DOHH2 (cell line): ENCODE data around the gene TRMT2A.
A peak's percentile ranks its signal among the peaks of the same experiment; 100 is the strongest.

Experiments
- H3F3A ChIP-seq: fragments of 200-600 bp; sonication (generic), shearing (Covaris generic); 2 replicates; pipeline ENCODE4 v1.6.0; 2016; ENCODE audit warnings: antibody characterized with exemption, mild to moderate bottlenecking; ENCODE audit not compliant: control insufficient read depth, insufficient read depth
- H3K27ac ChIP-seq: fragments of 200-600 bp; sonication (generic); 2 replicates; pipeline ENCODE4 v1.5.1; 2014; ENCODE audit warnings: low read depth, mild to moderate bottlenecking, low read length, moderate library complexity
- H3K27me3 ChIP-seq: fragments of 200-600 bp; sonication (generic); 2 replicates; pipeline ENCODE4 v1.6.1; 2014; ENCODE audit warnings: mild to moderate bottlenecking, low read length, mixed read lengths; ENCODE audit not compliant: control insufficient read depth
- H3K36me3 ChIP-seq: fragments of 200-600 bp; sonication (generic); 2 replicates; pipeline ENCODE4 v1.6.1; 2014; ENCODE audit warnings: mild to moderate bottlenecking, low read length, moderate library complexity, mixed read lengths; ENCODE audit not compliant: control insufficient read depth
- H3K4me1 ChIP-seq: fragments of 200-600 bp; sonication (generic); 2 replicates; pipeline ENCODE4 v1.6.1; 2014; ENCODE audit warnings: mild to moderate bottlenecking, low read length, mixed read lengths; ENCODE audit not compliant: control insufficient read depth
- H3K4me2 ChIP-seq: fragments of 200-600 bp; sonication (generic); 2 replicates; pipeline ENCODE4 v1.6.0; 2014; ENCODE audit warnings: mild to moderate bottlenecking, low read length, moderate library complexity
- H3K4me3 ChIP-seq: fragments of 200-600 bp; sonication (generic); 2 replicates; pipeline ENCODE4 v1.5.1; 2014; ENCODE audit warnings: mild to moderate bottlenecking, low read length, mixed read lengths
- H3K79me2 ChIP-seq: fragments of 200-600 bp; sonication (generic); 2 replicates; pipeline ENCODE4 v1.6.1; 2014; ENCODE audit warnings: mild to moderate bottlenecking, low read length, mixed read lengths; ENCODE audit not compliant: control insufficient read depth
- H3K9me2 ChIP-seq: fragments of 200-600 bp; sonication (generic); replicated peaks from 2 replicates; pipeline ENCODE4 v1.6.1; 2014; ENCODE audit warnings: mild to moderate bottlenecking, low read length, mixed read lengths; ENCODE audit not compliant: control insufficient read depth
- H3K9me3 ChIP-seq: fragments of 200-600 bp; sonication (generic); 2 replicates; pipeline ENCODE4 v1.6.1; 2014; ENCODE audit warnings: antibody characterized with exemption, low read length, mixed read lengths; ENCODE audit not compliant: control insufficient read depth, insufficient read depth
- H4K20me1 ChIP-seq: fragments of 200-600 bp; sonication (generic); 2 replicates; pipeline ENCODE4 v1.6.0; 2014; ENCODE audit warnings: low read depth, mild to moderate bottlenecking, antibody characterized with exemption, low read length, moderate library complexity; ENCODE audit not compliant: control insufficient read depth, insufficient read depth
- CTCF ChIP-seq: fragments of 200-600 bp; sonication (generic); IDR thresholded peaks from one replicate; pipeline ENCODE4 v1.5.1; 2014; ENCODE audit warnings: antibody characterized with exemption, mild to moderate bottlenecking, low read depth, low read length; ENCODE audit not compliant: poor library complexity, severe bottlenecking
- EZH2phosphoT487 ChIP-seq: fragments of 200-600 bp; sonication (generic); IDR thresholded peaks from 2 replicates; pipeline ENCODE4 v1.6.1; 2017; ENCODE audit warnings: borderline replicate concordance, mild to moderate bottlenecking, antibody characterized with exemption, low read length, moderate library complexity, mixed read lengths

Gene TRMT2A

GRCh38 chr22:20156611-20157429 is 39.8 kb upstream of the TRMT2A start:
- no peak overlapping the region for H3K4me3 ChIP-seq
- no peaks in the 10 kb centered on the region; the same call in 1 of the 2 replicates for H3K9me3 ChIP-seq
- no peak overlapping the region for H3K4me2 ChIP-seq
- H3K27ac ChIP-seq: no peak overlapping the region
- H3K27me3 ChIP-seq: 0 out of 2 replicates have a peak, but pooled peaks cover 3% of the 10 kb centered on the region
- no peaks in the 10 kb centered on the region for H3K79me2 ChIP-seq
- H3F3A ChIP-seq: no peaks in the 10 kb centered on the region
- no peaks in the 10 kb centered on the region for H3K36me3 ChIP-seq
- no peaks in the 10 kb centered on the region for H3K4me1 ChIP-seq
- peak; percentile 94 for TF ChIP-seq CTCF
- TF ChIP-seq EZH2phosphoT487: no peak
- H3K9me2 ChIP-seq: no peaks in the 10 kb centered on the region
- H4K20me1 ChIP-seq: no peaks in the 10 kb centered on the region

GRCh38 chr22:20156042-20156389 is 39.0 kb upstream of the TRMT2A start:
- Histone ChIP-seq H3K36me3 (no peaks in the 10 kb centered on the region), H3K4me3 (no peak overlapping the region), H3K4me1 (no peaks in the 10 kb centered on the region), H3K79me2 (no peaks in the 10 kb centered on the region), H3K27ac (no peak overlapping the region), H3K27me3 (0 out of 2 replicates have a peak, but pooled peaks cover 3% of the 10 kb centered on the region), H3K4me2 (no peak overlapping the region), H4K20me1 (no peaks in the 10 kb centered on the region), H3K9me2 (no peaks in the 10 kb centered on the region), H3K9me3 (no peaks in the 10 kb centered on the region), H3F3A (no peaks in the 10 kb centered on the region)
- no peak for TF ChIP-seq CTCF
- TF ChIP-seq EZH2phosphoT487: no peak

- Histone ChIP-seq H3K4me1 (no peaks in the 10 kb centered on the region), H3K27me3 (0 out of 2 replicates have a peak, but pooled peaks cover 3% of the 10 kb centered on the region), H3K79me2 (no peaks in the 10 kb centered on the region), H3K36me3 (no peaks in the 10 kb centered on the region), H3K4me2 (no peak overlapping the region), H3K27ac (no peak overlapping the region), H3K9me3 (no peaks in the 10 kb centered on the region), H4K20me1 (no peaks in the 10 kb centered on the region), H3F3A (no peaks in the 10 kb centered on the region), H3K9me2 (no peaks in the 10 kb centered on the region), H3K4me3 (no peak overlapping the region)
- no peak for TF ChIP-seq EZH2phosphoT487
Observed at GRCh38 chr22:20155330-20156041, 38.5 kb upstream of the TRMT2A start.
